GM21619 (cell line): ENCODE measurements around the gene SIM1.

Experiments used
- ATAC-seq: cut with Tn5 transposase; IDR thresholded peaks from one replicate; pipeline ENCODE4 v1.9.1; 2021; ENCODE audit not compliant: unreplicated experiment

The SIM1 gene

DNA sequence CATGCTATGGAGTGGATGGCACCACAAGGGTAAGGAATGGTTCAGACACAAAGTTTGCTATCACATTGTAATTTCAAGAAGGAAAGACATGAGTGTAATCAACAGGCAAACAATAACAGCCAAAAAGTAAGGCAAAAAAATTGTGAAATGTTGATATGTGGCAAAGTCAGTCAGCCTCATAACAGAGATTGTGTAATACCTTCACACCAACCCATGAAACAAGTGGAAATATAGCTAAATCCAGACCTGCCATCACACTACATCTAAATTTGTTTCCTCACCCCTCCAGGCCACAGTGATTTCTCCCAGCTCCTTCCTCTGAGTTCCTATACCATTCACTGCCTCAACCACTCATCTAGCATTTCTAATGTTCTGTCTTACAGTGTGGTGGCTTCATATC lies 37.3 kb downstream of the SIM1 start:
- no peak for ATAC-seq

DNA sequence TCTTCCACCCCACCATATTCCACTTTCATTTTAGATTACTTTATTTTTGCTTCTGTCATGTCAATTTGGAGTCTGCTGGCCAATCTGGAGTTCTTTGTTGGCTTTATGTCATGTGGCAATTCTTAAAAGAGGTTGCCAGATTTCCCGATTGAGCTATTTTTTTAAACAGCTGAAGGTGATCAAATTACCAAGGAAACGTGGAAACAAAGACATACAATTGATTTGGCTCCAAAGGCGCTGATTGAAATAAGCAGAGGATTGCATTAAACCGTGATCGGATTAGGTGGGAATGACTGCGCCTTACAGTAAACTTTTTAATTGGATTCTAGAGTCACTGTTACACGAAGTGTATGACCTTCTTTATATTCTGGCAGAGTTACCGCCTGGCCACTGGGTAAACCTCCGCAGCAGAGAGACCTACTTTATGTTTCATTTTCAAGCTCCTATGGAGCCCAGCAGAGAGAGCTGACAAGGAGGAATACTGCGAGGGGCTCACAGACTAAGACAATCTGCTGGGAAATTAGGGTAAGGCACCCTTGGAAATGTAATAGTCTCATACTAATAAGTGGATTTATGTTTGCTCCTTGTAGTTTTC lies 37.9 kb downstream of the SIM1 start:
- no peak for ATAC-seq

DNA sequence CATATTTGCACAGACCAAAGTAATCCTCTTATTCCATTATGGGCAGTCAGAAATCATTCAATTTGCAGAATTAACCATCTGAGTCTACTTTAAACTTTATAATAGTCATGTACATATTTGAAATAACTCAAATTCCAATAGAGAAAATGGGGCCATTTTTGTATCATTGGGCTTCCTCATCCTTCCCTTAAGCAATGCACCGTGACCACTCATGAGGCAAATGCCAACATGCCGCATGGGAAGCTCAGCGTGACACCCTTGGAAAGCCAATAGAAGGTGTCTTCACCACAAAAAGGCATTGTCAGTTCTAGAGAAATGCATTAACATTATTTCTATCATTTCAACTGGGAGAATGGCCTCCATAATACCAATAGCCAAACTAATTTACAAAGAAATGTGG lies 38.5 kb downstream of the SIM1 start:
- no peak for ATAC-seq

DNA sequence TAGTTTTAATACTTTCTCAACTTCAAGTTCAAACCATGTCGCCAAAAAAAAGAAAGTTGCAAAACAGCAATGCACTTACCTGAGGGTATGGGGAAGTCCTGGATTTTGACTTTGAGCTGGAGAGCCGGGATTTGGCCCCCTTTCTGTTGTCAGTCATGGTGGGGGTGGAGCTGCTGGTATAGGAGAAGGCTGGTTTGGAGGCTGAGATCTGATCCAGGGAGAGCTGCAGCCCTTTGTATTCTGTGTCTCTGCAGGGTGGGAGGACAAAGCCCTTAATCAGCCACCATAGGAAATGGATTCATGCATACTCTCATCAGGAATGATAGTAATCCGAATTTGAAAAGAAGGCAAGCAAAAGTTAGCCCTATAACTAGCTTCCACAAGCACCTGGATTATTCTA lies 44.0 kb downstream of the SIM1 start:
- no peak for ATAC-seq

GRCh38 chr6:100417036-100417435 lies 47.7 kb downstream of the SIM1 start:
- no peak for ATAC-seq

DNA sequence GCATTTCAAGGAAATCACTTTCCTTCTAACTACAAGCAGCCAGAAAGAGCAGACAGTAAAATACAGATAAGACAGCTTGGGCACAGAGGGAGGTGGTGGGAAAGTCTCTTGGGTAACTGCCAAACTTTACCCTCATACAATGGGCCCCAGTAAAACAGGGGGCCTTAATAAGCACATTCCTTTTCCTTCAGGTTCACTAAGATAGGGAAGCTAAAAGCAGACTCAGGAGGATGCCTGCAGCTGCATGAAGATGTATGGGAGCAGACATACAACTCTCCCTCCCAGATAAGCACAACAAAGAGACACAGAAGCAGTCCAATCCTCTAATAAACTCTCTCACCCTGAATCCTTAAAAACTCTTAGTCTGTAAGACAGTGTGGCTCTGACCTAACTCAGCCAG lies 49.0 kb downstream of the SIM1 start:
- no peak for ATAC-seq

GRCh38 chr6:100412872-100413271 lies 51.8 kb downstream of the SIM1 start:
- ATAC-seq = no peak

- ATAC-seq = no peak
These were observed 60.7 kb downstream of the SIM1 start for GRCh38 chr6:100404051-100404450.

GRCh38 chr6:100393493-100393892 lies 71.2 kb downstream of the SIM1 start:
- no peak for ATAC-seq

DNA sequence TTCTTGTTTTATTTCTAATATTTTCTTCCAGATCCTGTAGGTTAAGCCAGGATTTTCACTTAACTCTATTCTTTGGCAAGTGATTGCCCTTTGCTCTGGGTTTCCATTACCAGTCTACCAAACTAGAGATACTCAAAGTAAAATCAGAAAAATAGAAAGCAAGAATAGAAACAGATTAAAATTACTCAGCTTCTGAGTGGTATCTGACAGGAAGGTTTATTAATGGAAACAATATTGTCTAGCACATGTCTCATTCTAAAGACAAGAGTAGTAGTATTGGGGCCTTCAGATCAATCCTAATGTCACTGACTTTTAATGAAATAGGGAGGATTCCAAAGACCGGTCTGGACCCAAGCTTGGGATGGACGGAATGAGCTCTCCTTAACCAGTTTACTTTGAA lies 72.3 kb downstream of the SIM1 start:
- no peak for ATAC-seq

- no peak for ATAC-seq
These were observed 75.7 kb downstream of the SIM1 start for GRCh38 chr6:100388868-100389519.

- ATAC-seq = no peak
These were observed 81.9 kb downstream of the SIM1 start for GRCh38 chr6:100382767-100383195.

- no peak for ATAC-seq
These were observed 82.7 kb downstream of the SIM1 start for GRCh38 chr6:100382031-100382430.

DNA sequence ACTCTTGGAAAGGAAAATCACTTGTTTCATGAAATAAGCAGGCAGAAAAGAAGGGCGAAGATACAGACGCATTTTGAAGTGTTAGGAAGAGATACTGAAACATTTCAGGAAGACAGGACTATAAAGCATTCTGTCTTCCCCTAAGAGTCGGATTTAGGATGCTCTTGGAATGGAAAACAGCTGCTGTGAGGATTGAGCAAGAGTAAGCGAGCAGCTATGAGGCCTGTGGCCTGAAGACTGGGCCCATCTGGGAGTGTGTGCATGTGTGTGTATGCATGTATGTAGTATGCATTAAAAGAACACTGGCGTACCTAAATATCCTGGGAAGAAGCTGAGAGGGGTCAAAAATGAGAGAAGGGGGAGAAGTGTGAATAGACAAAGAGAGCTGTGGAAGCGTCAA lies 83.6 kb downstream of the SIM1 start:
- ATAC-seq = no peak

GRCh38 chr6:100379386-100379785 lies 85.3 kb downstream of the SIM1 start:
- ATAC-seq = no peak

- ATAC-seq = no peak
These were observed 86.1 kb downstream of the SIM1 start for GRCh38 chr6:100378576-100378975.

GRCh38 chr6:100376103-100376502 lies 88.6 kb downstream of the SIM1 start:
- ATAC-seq = peak; percentile 53

DNA sequence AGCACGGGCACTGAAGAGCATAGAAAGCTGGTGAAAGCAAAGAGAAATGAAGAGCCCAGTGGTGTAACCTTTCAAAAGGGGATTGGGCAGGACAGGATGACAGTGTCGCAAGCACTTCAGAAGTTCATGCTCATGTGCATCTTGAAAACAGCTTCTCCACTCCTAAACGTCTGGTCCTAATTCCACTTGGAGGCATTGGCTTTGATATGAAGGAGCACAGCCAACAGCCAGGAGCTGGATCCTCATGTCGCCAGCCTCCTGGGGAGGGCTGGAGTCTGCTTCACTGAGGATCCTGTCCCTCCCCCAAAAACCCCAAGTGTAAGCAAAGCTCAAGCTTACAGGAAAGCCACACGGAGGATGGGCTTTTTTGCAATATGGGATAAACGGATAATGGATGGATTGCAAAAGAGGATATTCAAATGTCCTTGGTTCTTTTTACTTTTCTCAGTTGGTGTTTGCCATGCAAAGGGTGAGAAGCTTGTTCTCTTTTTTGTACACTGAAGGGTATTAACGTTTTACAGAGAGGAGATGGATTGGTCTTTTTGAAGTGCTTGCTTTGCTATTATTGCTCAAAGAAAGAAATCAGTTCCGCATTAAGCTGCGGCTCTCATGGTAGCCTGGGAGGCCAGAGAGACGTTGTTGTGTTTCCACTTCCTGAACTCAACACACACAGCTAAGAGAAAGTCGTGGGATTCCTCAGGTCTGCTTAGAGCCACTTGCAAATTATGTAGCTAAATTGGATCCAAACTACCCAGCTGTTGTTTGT lies 92.2 kb downstream of the SIM1 start:
- no peak for ATAC-seq

GRCh38 chr6:100371591-100371990 lies 93.1 kb downstream of the SIM1 start:
- no peak for ATAC-seq

- ATAC-seq = no peak
These were observed 94.5 kb downstream of the SIM1 start for GRCh38 chr6:100370265-100370664.

GRCh38 chr6:100366419-100366818 lies 98.3 kb downstream of the SIM1 start:
- no peak for ATAC-seq

GRCh38 chr6:100363651-100364050 lies 101.1 kb downstream of the SIM1 start:
- ATAC-seq = no peak
